B cell (primary cell): ENCODE data around the gene GRIP1. TPM values are rescaled to one million over a fixed set of nuclear protein-coding genes. Genes with fewer than 3 reads are reported as not detected.

Experiments used
- ATAC-seq: fragments of 200-7000 bp; cut with Tn5 transposase; one replicate; pipeline ENCODE4 v1.10.0; 2021; ENCODE audit warnings: low read depth, mild to moderate bottlenecking, moderate number of reproducible peaks, moderate library complexity
- CTCF ChIA-PET: fragments of 350-600 bp; sonication (Branson Sonifier 250); formaldehyde crosslinking; loops from one replicate; lab custom pipeline; 2021; ENCODE audit warnings: antibody characterized with exemption, inconsistent platforms; lab: Charles Lee
- POLR2A ChIA-PET: fragments of 350-600 bp; sonication (Branson Sonifier 250); formaldehyde crosslinking; loops from one replicate; lab custom pipeline; 2021; ENCODE audit warnings: antibody characterized with exemption; lab: Charles Lee
- DNase-seq: peaks from one replicate; pipeline ENCODE4 v3.0.0; 2013
- H2AFZ ChIP-seq: 2 replicates; pipeline ENCODE4 v1.6.1; 2012; ENCODE audit warnings: mild to moderate bottlenecking, low read depth, low read length; ENCODE audit not compliant: insufficient read depth, poor library complexity, severe bottlenecking
- H3K27ac ChIP-seq, 2 donors: 1 replicate in 1 of 2; 2 replicates in 1 of 2; pipeline ENCODE4 v1.5.1; 2012 to 2013; ENCODE audit warnings: low read length in 2 of 2, mild to moderate bottlenecking in 2 of 2, moderate library complexity in 1 of 2
- H3K27me3 ChIP-seq, 4 experiments: fragments of 200-600 bp in 1 of 4; sonication (generic) in 1 of 4; replicated peaks in 1 of 4; 1 replicate in 2 of 4; 2 replicates in 2 of 4; pipeline versions ENCODE4 v1.6.1 to v1.7.0; 2013 to 2016; ENCODE audit warnings: low read length in 3 of 4, mild to moderate bottlenecking in 2 of 4, mixed read lengths in 1 of 4, moderate library complexity in 1 of 4; ENCODE audit not compliant: insufficient read depth in 4 of 4, control insufficient read depth in 3 of 4; ENCODE audit errors: control extremely low read depth in 1 of 4
- H3K36me3 ChIP-seq, 2 experiments: replicated peaks in 1 of 2; 1 replicate in 1 of 2; 2 replicates in 1 of 2; pipeline versions ENCODE4 v1.6.1 to v1.7.1; 2013; ENCODE audit warnings: low read length in 1 of 2; ENCODE audit not compliant: insufficient read depth in 2 of 2, control insufficient read depth in 1 of 2; ENCODE audit errors: control extremely low read depth in 1 of 2, extremely low read depth in 1 of 2
- H3K4me1 ChIP-seq, 2 donors: fragments of 200-600 bp in 1 of 2; sonication (generic) in 1 of 2; 1 replicate in 1 of 2; 2 replicates in 1 of 2; pipeline versions ENCODE4 v1.5.1 to v1.6.1; 2013 to 2017; ENCODE audit warnings: low read length in 2 of 2; ENCODE audit not compliant: control insufficient read depth in 2 of 2, insufficient read depth in 2 of 2
- H3K4me2 ChIP-seq: replicated peaks from 2 replicates; pipeline ENCODE3; 2012; ENCODE audit warnings: mild to moderate bottlenecking, low read depth, low read length; ENCODE audit not compliant: poor library complexity, severe bottlenecking
- H3K4me3 ChIP-seq, 5 experiments: fragments of 200-600 bp in 1 of 5; sonication (generic) in 1 of 5; 1 replicate in 3 of 5; 2 replicates in 2 of 5; pipeline versions ENCODE4 v1.5.1 to v1.7.0; 2011 to 2016; ENCODE audit warnings: low read length in 4 of 5, mild to moderate bottlenecking in 4 of 5, low read depth in 2 of 5, control low read depth in 1 of 5, moderate library complexity in 1 of 5; ENCODE audit not compliant: insufficient read depth in 1 of 5; ENCODE audit errors: control extremely low read depth in 1 of 5, extremely low read depth in 1 of 5
- H3K79me2 ChIP-seq: fragments of 200-600 bp; sonication (generic); one replicate; pipeline ENCODE4 v1.6.0; 2016; ENCODE audit warnings: low read length; ENCODE audit not compliant: control insufficient read depth, insufficient read depth
- H3K9ac ChIP-seq: fragments of 200-600 bp; sonication (generic); 2 replicates; pipeline ENCODE4 v1.6.1; 2017; ENCODE audit warnings: mild to moderate bottlenecking, low read length, moderate library complexity
- H3K9me3 ChIP-seq, 3 donors: one replicate each; pipeline versions ENCODE4 v1.6.1 to v1.7.1; 2013; ENCODE audit warnings: low read length in 2 of 3; ENCODE audit not compliant: control insufficient read depth in 2 of 3, insufficient read depth in 1 of 3; ENCODE audit errors: control extremely low read depth in 1 of 3
- H4K20me1 ChIP-seq: 2 replicates; pipeline ENCODE4 v1.6.0; 2012; ENCODE audit warnings: mild to moderate bottlenecking, low read length; ENCODE audit not compliant: insufficient read depth, control insufficient read depth, poor library complexity, severe bottlenecking
- H3K27ac Mint-ChIP-seq: one replicate; pipeline ENCODE4 v1.8.0; 2021; ENCODE audit warnings: mixed read lengths
- H3K27me3 Mint-ChIP-seq: one replicate; pipeline ENCODE4 v1.8.0; 2021; ENCODE audit warnings: mixed read lengths
- H3K4me1 Mint-ChIP-seq: one replicate; pipeline ENCODE4 v1.8.0; 2021; ENCODE audit warnings: mixed read lengths
- H3K4me3 Mint-ChIP-seq: one replicate; pipeline ENCODE4 v1.8.0; 2021; ENCODE audit warnings: mixed read lengths
- H3K9me3 Mint-ChIP-seq: one replicate; pipeline ENCODE4 v1.8.0; 2022; ENCODE audit warnings: mixed read lengths; ENCODE audit not compliant: insufficient read depth
- CTCF ChIP-seq: fragments of 200-600 bp; IDR thresholded peaks from one replicate; pipeline ENCODE4 v1.8.0; 2022; ENCODE audit warnings: antibody characterized with exemption, mild to moderate bottlenecking
- EZH2 ChIP-seq: IDR thresholded peaks from 2 replicates; pipeline ENCODE4 v1.6.1; 2012; ENCODE audit warnings: borderline replicate concordance, low read depth, mild to moderate bottlenecking, moderate library complexity, low read length; ENCODE audit not compliant: insufficient read depth, poor library complexity, severe bottlenecking
- WGBS: methylation state at CpG from one replicate; pipeline ENCODE4 v1.1.5; 2013; ENCODE audit warnings: missing lambda C conversion rate; ENCODE audit not compliant: insufficient coverage; 5-methylcytosine and 5-hydroxymethylcytosine counted together
- intact Hi-C: fragments of 100-400 bp; cut with micrococcal nuclease; formaldehyde crosslinking; loops from one replicate; pipeline ENCODE4 v1.10.0; 2022
- polyA plus RNA-seq: library from polyadenylated mRNA; depleted of rRNA; stranded (reverse); fragments of >200 nt; gene quantifications from 2 replicates; pipeline ENCODE4 v1.2.3, GENCODE V29; 2012
- total RNA-seq, 2 donors: library from RNA; stranded (reverse); fragments of 120-200 nt in 1 of 2; gene quantifications; 1 replicate in 1 of 2; 2 replicates in 1 of 2; pipeline versions ENCODE4 v1.2.3 to v1.2.4, GENCODE V29; 2013 to 2022

Gene GRIP1
- total and polyA plus RNA-seq, 2 donors (not counting 1 experiment from before 2014, with no cell fraction given), result 0.22 TPM; not detected in 1

GRCh38 chr12:66603461-66603860 lies 75.4 kb downstream of the GRIP1 start:
- Histone ChIP-seq H3K9ac (no peak overlapping the region), H3K4me1 (no peaks in the 10 kb centered on the region), H3K36me3 (no peaks in the 10 kb centered on the region), H3K9me3 (no peaks in the 10 kb centered on the region), H3K4me2 (no peak overlapping the region), H3K27me3 (no peaks in the 10 kb centered on the region), H3K4me3 (no peak overlapping the region), H2AFZ (no peak overlapping the region), H3K79me2 (no peaks in the 10 kb centered on the region), H4K20me1 (no peaks in the 10 kb centered on the region), H3K27ac (no peak overlapping the region)
- TF ChIP-seq EZH2, result no peak
- no peak for TF ChIP-seq CTCF
- Mint-ChIP-seq H3K4me3 (no peak overlapping the region), H3K9me3 (no peaks in the 10 kb centered on the region), H3K4me1 (peaks cover 15% of the 10 kb centered on the region), H3K27me3 (no peaks in the 10 kb centered on the region), H3K27ac (no peak overlapping the region)
- WGBS, result 92% methylated on average over 2 of the region's 2 CpGs
- intact Hi-C loops, result no loop called here
- ATAC-seq, result no peak
- DNase-seq, result no peak
- ChIA-PET POLR2A (no interaction called here), CTCF (interaction anchor here (1.2 kb wide), 1 partner anchor 9 kb away, joined by 6 read pairs; no protein-coding TSS in a partner anchor)

- H3K4me1 Mint-ChIP-seq, result peaks cover 20% of the 10 kb centered on the region
- no peak overlapping the region for H2AFZ ChIP-seq
- H3K4me3 Mint-ChIP-seq, result no peak overlapping the region
- no peak overlapping the region for H3K4me2 ChIP-seq
- TF ChIP-seq CTCF (no peak), EZH2 (no peak)
- no peak overlapping the region for H3K9ac ChIP-seq
- no peak overlapping the region for H3K27ac ChIP-seq
- ATAC-seq (no peak), DNase-seq (no peak)
- no peaks in the 10 kb centered on the region for H3K79me2 ChIP-seq
- no peaks in the 10 kb centered on the region for H3K36me3 ChIP-seq
- ChIA-PET POLR2A (no interaction called here), CTCF (interaction anchor here (1.2 kb wide), 1 partner anchor 8 kb away, joined by 6 read pairs; no protein-coding TSS in a partner anchor)
- 71% methylated on average over 1 of the region's 1 CpG for WGBS
- intact Hi-C loops, result no loop called here
- H3K4me1 ChIP-seq, result no peaks in the 10 kb centered on the region
- no peaks in the 10 kb centered on the region for H4K20me1 ChIP-seq
- H3K9me3 ChIP-seq, result no peaks in the 10 kb centered on the region
- no peak overlapping the region for H3K4me3 ChIP-seq
- no peaks in the 10 kb centered on the region for H3K9me3 Mint-ChIP-seq
- no peaks in the 10 kb centered on the region for H3K27me3 ChIP-seq
- H3K27me3 Mint-ChIP-seq, result no peaks in the 10 kb centered on the region
- no peak overlapping the region for H3K27ac Mint-ChIP-seq
Observed at GRCh38 chr12:66602483-66603143, 76.3 kb downstream of the GRIP1 start.
